ENCODE results near the gene PARN.
"Not testable (repeated sequence)": the region's sequence is repeated elsewhere in the genome, so short reads cannot be mapped to it uniquely, and the experiment has no call there.

Gene PARN

DNA sequence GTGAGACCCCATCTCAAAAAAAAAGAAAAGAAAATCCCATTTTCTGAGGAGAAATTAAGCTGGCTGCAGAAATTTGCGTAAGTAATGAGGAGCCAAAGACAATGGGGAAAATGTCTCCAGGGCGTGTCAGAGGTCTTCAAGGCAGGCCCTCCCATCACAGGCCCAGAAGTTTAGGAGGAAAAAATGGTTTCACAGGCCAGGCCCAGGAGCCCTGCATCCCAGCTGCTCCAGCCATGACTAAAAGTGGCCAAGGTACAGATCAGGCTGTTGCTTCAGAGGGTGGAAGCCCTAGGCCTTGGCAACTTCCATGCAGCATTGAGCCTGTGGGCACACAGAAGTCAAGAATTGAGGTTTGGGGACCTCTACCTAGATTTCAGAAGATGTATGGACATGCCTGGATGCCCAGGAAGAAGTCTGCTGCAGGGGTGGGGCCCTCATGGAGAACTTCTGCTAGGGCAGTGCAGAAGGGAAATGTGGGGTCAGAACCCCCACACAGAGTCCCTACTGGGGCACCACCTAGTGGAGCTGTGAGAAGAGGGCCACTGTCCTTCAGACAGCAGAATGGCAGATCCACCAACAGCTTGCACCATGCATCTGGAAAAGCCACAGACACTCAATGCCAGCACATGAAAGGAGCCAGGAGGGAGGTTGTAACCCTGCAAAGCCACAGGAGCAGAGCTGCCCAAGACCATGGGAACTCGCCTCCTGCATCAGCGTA lies 55.2 kb downstream of the PARN start:
- not testable (repeated sequence) for DNase-seq (ENCODE audit: low spot score)

DNA sequence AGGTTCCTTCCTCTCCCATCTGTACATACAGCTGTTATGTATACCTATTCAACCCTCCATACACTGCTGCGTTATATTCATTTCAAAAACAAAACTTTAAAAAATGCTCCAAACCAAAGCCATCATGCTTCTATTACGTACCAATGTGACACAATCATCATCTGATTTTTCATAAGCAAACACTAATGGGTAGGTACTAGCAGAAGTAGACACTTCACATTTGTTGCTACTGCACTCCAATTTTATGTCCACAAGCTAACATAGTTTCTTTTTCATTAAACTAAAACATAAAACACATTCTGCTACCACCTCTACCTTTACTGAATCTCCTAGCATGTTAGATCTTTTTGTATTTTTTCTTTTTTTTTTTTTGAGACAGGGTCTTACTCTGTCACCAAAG lies 57.5 kb downstream of the PARN start:
- DNase-seq (ENCODE audit: low spot score), result no peak

DNA sequence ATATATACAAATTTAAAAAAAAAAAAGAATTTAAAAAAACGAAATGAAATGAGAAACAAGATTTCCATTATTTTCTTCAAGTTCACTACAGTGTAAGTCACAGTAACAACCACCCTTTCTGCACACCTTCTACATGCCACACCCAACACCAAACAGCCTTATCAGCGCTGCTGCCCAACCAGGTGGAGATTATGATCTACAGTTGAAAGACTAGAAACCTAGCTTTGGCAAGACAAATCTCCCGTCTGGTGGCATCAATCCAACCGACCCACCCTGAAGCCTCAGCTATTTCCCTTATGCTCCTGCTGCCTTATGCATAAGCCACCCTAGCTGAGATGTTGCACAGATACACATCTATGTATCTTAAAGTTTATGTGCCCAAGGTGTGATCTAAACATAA lies 60.8 kb downstream of the PARN start:
- no peak for DNase-seq (ENCODE audit: low spot score)

DNA sequence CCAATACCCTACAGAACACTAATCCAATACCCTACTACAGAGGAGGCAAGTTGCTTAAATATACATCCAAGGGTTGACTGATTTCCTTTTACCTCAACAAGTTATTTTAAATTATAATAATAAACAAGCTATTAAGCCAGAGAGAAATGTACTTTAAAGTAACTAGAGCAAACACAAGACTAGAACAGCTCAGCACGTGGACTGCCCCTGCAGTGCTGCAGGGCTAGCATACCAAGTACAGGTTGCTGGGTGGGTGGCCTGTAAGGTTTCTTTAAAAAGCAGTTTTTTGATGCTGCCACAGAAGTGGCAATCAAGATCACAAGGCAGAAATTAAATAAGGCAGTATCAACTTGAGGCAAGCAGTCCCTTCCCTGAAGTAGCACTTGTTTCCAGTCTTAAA lies 63.5 kb downstream of the PARN start:
- DNase-seq (ENCODE audit: low spot score), result no peak

DNA sequence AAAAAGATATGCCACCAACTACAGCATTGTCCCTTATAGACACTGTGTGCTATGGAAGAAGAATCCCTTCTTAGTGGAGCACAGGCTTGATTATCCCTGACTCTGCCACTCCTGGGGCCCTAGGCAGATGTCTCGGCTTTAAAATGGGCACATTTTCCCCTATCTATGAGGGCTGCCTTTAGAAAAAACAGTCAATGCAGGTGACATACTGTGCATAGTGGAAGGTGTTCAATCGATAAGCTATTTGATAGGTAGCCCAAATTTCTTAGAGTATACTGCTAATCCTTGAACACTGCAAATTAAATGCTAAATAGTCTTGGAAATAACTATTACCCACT lies 64.4 kb downstream of the PARN start:
- no peak for DNase-seq (ENCODE audit: low spot score)

DNA sequence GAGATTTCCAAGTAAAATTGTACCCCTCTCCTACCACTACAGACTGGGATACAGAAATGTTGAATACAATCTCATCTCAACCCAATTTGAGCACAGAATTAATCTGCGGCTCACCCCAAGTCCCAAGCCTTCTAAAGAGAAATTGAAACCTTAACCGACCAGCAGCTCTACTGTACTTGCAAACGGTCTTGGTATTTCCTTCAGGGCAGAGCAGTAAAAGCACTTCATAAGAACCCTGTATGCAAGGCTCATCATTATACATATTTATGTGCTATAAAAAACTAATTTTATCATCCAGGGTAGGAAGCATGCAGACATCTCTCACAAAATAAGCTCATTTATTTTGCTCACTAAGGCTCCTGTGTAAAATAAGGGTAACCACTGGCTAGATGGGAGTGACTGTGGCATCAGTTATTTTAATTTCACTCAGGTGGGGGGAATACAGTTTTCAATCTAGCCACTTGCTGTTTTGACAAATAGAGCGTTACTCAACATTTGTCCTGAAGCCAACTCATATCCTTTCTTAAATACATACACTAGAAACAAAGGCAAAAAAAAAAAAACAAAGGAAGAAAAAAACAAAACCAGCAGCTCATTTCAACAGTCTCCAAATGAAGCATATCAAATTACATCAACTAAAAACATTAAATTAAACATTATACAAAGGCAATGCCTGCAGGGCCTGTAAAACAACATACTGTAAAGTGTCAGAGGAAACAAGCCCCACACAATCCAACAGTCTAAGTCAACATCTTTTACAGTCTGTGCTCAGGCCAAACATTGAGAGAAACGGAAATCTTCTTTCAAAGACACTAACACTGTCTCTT lies 65.0 kb downstream of the PARN start:
- DNase-seq (ENCODE audit: low spot score), result no peak

DNA sequence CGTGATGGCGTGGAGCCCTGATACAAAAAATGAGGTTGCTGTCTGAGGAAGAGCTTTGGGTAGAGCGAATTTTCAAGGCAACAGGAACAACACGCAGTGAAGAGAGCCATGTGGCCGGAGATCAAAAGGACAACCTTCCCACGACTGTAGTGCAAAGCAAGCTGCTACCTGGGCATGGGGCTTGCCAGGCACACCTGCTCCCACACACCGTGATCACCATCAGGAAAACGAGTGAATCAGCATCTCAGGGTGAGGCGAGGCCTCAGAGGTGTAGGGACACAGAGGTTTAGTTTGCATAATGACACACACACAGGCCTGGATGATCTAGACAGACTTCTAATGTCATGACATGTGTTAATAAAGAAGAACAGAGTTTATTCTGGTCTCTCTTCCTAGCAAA lies 65.7 kb downstream of the PARN start:
- no peak for DNase-seq (ENCODE audit: low spot score)

DNA sequence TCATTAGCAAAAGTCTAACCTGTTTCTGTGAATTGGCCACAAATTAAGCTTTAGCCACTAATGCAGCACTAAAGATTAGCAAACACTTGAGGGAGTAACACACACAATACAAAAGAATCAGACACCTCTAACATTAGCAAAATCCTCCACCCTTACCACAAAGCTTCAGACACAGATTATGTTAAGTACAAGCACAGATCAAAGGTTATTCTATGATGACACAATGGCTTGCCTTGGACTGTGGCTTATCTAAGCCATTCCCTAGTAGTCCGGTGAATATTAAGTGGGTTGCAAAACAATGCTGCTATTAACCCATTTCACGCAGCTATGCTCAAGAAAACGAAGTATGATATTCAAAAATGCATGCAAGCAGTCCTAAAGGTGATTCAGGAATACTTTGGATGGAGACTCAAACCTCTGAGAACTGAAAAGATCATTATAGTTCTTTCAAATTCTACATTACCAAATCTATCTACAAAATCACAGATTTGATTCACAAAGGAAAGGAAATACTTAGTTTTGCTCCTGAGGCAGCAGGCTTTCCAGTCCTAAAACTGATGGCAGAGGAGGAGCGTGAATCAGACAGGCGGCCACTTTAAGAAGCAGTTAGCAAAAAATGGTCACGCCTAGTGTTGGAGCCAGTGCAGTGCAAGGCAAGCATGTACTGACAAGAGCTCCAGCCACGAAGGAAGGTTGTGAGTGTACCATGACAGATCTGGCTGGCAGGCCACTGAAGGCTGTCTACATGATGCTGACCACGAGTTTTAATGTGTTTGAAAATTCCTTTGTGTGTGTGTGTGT lies 67.2 kb downstream of the PARN start:
- no peak for DNase-seq (ENCODE audit: low spot score)

DNA sequence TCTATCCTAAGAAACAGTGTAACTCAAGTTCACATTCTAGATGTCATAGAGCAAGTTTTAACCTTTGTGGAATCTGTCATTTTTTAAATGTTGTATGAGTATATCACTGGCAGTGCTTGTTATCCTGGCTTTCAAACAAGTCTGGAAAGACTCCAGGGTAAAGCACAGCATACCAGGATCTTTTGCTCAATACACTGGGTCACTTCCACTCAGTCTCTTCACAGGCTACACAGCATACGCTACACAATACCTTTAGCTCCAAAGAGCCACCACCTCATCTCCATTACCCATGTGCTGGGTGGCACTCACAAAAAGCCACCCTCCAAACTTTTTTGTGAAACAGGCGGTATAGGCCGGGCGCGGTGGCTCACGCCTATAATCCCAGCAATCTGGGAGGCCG lies 69.5 kb downstream of the PARN start:
- DNase-seq (ENCODE audit: low spot score), result no peak

DNA sequence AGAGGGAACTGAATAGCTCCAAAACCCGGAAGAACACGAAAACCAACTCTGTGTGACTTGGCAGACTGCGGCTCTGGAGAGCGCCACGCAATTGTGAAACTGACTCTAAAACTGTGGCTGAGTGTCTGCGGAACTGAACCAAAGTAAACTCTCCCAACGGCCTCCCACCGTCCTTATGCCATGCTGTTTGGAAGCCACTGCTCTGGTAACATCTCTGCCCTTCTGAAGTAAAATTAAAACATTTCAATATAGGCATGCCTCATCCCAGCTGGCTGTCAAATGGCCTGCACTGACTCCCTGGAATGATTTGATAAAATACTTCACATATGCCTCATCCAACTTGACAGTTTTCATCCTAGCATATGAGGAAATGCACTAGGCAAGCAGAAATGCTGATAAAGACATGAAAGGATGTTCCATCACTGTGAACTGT lies 70.2 kb downstream of the PARN start:
- no peak for DNase-seq (ENCODE audit: low spot score)

DNA sequence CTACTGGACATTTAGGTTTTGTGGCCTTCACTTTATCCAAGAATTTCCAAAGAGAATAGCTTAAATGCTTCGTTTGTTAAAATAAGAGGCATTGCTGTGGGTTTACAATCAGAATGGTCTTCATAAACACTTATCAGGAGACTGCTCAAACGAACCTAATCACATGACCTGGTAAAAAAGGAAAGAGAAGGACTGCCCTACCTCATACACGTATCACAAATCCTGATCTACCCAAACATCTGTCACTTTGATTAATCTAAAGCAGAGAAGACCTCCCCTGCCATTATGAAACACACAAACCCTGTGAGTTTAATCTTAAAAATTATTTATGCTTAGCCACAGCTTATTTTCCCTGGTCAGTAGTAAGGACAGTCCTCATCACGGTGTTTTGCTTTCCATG lies 76.6 kb downstream of the PARN start:
- DNase-seq (ENCODE audit: low spot score), result no peak

DNA sequence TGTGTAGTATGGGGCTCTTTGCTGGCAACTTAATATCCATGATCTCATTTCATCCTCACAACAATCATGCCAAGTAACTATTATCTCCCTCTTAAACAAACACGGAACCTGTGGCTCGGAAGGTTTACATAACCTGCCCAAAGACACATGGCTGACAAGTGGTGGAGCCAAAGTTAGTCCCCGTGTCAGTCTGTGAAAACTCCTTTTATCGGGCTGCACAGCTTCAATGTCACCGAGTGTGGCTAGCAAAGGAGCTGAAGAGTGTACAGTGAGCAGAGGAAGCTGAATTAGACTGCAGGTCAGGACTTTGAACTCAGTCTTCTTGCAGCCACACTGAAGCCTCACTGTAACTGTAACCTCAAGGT lies 80.3 kb downstream of the PARN start:
- DNase-seq (ENCODE audit: low spot score), result no peak

DNA sequence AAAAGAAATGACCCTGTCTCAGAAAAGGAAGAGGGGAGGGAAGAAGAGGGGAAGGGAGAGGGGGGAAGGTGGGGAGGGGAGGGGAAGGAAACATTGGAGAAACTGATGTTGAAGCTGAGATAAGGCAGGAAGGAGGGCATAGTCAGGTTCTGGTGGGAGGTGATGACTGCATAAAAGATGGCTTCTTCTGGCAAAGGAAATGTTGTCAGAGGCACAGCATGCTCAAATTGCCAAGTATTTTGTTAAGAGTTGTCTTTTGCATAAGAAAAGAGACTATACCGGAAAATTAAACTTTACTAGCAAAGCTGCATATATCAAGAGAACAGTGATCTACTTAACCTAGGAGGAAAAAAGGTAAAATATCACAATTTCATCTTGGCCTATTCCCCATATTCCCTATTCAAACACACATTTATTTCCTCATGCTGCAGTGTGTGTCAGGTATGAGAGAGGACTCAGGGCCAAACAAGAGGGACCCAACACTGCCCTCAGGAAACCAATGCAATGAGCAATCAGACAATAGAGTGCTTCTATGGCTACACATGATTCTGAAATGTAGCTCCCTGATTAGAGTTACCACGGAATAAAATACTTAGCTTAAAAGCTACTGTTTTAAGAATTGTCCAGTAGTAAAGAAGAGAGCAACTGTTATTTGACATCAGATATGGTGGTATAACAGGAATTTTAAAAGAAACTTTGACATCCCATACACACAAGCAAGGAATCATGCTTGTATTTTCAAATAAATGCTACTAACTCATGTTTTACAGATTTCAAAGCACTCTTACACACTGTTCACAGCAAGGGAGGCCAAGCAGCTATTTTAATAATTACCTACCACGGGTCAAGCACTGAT lies 80.9 kb downstream of the PARN start:
- DNase-seq (ENCODE audit: low spot score), result no peak

DNA sequence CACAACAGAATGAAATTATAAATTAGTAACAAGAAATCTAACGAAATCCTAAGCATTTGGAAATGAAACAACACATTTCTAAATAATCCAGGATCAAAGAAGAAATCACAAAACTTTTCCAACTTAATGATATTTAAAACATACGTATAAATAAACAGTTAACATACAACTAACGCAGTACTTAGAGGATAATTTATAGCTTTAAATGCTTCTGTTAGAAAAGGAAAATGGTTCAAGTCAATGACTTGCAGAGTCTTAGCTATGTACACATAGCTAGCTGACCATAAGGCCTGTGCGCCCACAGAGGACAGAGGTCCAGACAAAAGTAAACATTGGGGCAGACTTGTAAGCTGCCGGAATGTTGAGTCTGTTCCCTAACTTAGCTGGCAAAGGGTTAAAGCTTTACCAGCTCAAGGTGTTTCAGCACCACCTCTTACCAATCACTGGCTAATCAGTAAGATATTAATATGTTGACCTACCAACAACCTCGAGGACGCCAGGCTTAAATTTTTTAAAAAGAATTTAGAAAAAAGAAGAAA lies 84.6 kb downstream of the PARN start:
- no peak for DNase-seq (ENCODE audit: low spot score)

DNA sequence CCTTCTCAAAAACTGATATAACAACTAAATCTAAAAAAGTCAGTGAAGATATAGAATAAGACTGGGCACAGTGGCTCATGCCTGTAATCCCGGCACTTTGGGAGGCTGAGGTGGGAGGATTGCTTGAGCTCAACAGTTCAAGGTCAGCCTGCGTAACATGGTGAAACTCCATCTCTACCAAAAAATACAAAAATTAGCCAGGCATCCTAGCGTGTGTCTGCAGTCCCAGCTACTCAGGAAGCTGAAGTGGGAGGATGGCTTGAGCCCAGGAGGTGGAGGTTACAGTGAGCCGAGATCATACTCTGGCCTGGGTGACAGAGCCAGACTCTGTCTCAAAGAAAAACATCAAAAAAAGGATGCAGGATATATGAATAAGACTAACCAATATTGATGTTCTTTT lies 85.2 kb downstream of the PARN start:
- not testable (repeated sequence) for DNase-seq (ENCODE audit: low spot score)

DNA sequence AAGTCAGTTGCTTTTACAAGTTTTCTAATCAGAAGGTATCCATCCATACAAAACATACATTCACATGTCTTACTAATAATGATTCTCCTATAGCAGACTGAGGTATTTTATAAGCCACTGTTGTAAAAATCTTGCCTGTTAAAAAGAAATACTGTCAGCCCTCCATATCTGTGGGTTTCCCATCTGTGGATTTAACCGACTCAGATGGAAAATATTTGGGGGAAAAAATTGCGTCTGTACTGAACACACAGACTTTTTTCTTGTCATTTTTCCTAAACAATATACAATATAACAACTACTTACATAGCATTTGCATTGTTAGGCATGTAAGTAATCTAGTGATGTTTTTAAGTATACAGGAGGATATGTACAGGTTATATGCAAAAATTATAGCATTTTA lies 90.4 kb downstream of the PARN start:
- DNase-seq (ENCODE audit: low spot score), result no peak

DNA sequence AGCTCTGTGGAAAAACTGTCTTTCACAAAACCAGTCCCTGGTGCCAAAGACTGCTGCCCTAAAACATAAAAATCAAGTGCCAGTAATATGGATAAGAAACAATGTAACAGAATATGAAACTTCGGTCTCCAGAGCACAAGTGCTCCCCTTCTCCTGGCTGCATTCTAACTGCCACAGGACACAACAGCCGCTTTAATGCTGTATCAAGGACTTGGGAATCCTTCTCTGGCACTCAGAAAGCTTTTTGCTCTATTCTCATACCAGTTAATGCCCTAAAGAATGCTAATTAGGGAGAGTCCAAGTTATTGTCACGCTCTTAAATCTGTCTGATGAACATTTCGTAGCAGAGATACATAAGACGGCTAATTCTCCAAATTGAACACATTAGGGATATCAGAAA lies 90.9 kb downstream of the PARN start:
- no peak for DNase-seq (ENCODE audit: low spot score)

DNA sequence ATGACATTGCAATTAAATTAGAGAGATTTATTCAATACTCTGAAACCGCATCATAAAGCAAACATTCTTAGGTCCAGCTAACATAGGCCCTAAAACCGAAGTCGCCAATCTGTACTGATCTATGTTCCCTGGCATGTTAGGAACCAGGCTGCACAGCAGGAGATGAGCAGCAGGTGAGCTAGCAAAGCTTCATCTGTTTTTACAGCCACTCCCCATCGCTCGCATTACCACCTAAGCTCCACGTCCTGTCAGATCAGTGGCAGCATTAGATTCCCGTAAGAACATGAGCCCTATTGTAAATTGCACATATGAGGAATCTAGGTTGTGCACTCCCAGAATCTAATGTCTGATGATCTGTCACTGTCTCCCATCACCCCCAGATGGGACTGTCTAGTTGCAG lies 91.5 kb downstream of the PARN start:
- DNase-seq (ENCODE audit: low spot score), result no peak

DNA sequence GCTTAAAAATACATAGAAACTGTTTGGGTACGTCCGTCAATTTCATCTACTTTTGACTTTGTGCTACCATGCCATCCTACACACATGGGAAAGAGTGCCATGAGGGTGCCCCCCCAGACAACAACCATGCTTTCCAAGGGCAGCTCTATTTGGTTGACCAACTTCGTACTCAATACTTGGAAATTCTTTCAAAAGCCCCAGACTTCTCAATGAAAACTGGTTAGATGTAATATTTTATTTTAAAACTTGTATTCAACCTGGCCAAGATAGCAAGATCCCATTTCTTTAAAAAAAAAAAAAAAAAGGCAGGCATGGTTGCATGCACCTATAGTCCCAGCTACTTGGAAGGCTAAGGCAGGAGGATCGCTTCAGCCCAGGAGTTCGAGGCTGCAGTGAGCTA lies 98.4 kb downstream of the PARN start:
- no peak for DNase-seq (ENCODE audit: low spot score)

DNA sequence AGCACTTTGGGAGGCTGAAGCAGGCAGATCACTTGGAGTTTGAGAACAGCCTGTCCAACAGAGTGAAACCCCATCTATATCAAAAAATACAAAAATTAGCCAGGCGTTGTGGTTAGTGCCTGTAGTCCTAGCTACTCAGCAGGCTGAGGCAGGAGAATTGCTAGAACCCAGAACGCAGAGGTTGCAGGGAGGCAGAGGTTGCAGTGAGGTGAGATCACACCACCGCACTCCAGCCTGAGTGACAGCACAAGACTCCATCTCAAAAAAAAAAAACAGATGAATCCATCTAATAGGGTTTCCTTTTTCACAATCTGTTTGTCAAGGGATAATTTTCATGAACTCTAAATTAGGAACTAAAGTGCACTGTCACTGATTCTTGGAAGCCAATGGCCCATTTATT lies 99.0 kb downstream of the PARN start:
- no peak for DNase-seq (ENCODE audit: low spot score)

DNA sequence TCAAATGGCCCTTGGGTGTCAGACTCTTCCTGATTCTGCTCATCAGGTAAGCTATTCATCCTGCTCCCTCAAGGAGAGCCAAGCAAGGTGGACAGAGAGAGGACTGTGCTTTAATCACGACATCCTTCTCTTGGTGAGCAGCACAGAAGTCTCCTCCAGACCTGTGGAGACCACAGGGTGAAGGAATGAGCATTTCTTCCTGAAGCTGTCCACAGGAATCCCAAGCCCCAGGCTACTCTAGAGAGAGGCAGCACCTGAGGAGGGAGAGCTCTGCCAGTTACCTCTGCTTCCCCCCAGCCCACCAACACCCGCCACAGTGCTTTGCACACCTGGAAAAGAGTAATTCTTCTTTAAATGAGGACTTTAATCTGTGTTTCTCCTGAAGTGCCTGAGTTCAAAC lies 100.0 kb downstream of the PARN start:
- no peak for DNase-seq (ENCODE audit: low spot score)

Data from hematopoietic multipotent progenitor cell treated with erythropoietin and hydrocortisone succinate and interleukin-3 and kit ligand, for 17 days (in vitro differentiated cells).